Activated naive CD8-positive, alpha-beta T cell treated with anti-CD3 and anti-CD28 coated beads, Interleukin-2, amount 10 ng/mL, durations not matched to agents 7 days and 5 days (primary cell): ENCODE results near the gene DENND2A. TPM values are rescaled to one million over a fixed set of nuclear protein-coding genes. Genes with fewer than 3 reads are reported as not detected.
"Not testable (repeated sequence)": the region's sequence is repeated elsewhere in the genome, so short reads cannot be mapped to it uniquely, and the experiment has no call there.

ENCODE experiments used
- ATAC-seq: fragments of 150-1000 bp; cut with Tn5 transposase; one replicate; pipeline ENCODE4 v1.10.0; 2021; ENCODE audit warnings: low read depth, moderate library complexity
- POLR2A ChIA-PET: fragments of 350-600 bp; sonication (Branson Sonifier 250); formaldehyde crosslinking; loops from one replicate; lab custom pipeline; 2021; ENCODE audit warnings: antibody characterized with exemption; lab: Charles Lee
- DNase-seq: peaks from one replicate; pipeline ENCODE4 v3.0.0; 2021
- H3K27ac Mint-ChIP-seq: one replicate; pipeline ENCODE4 v1.8.0; 2022; ENCODE audit warnings: mild to moderate bottlenecking, mixed read lengths
- H3K27me3 Mint-ChIP-seq: one replicate; pipeline ENCODE4 v1.8.0; 2022; ENCODE audit warnings: mild to moderate bottlenecking, moderate library complexity, mixed read lengths
- H3K36me3 Mint-ChIP-seq: one replicate; pipeline ENCODE4 v1.8.0; 2021; ENCODE audit warnings: mild to moderate bottlenecking, mixed read lengths
- H3K4me1 Mint-ChIP-seq: one replicate; pipeline ENCODE4 v1.8.0; 2021; ENCODE audit warnings: mixed read lengths
- H3K4me3 Mint-ChIP-seq: one replicate; pipeline ENCODE4 v1.8.0; 2022; ENCODE audit warnings: mild to moderate bottlenecking, moderate library complexity, mixed read lengths
- H3K9me3 Mint-ChIP-seq: one replicate; pipeline ENCODE4 v1.8.0; 2021; ENCODE audit warnings: mixed read lengths
- total RNA-seq, 2 experiments: library from RNA; stranded (reverse); gene quantifications; one replicate each; pipeline ENCODE4 v1.2.3, GENCODE V29; 2021

DENND2A gene
- total RNA-seq, 2 experiments from 2014 or later: not detected

DNA sequence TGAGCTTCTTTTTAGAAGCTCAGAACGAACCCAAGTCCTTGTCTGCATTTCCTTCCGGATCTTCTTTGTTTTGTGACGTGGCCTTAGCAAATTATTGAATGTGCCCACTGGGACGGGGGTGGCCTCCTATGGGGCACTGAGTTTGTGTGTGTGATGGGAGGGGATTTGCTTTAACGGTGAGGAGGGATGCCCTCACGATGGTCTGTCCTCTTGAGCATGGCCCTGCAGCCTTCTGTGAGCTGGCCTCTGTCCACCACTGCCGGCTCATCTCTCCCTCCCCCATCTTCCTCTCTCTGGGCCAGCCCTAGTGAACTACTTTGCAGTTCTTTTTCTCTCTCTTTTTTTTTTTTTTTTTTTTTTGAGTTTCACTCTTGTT, 98.4 kb downstream of the DENND2A start:
- Mint-ChIP-seq H3K27ac (no peak overlapping the region), H3K9me3 (no peaks in the 10 kb centered on the region), H3K4me3 (no peak overlapping the region), H3K36me3 (no peaks in the 10 kb centered on the region), H3K4me1 (no peaks in the 10 kb centered on the region), H3K27me3 (peaks cover 16% of the 10 kb centered on the region)
- DNase-seq: no peak
- ATAC-seq: no peak
- POLR2A ChIA-PET: interaction anchor here (0.7 kb wide), 1 partner anchor 778 kb away, joined by 3 read pairs; no protein-coding TSS in a partner anchor

DNA sequence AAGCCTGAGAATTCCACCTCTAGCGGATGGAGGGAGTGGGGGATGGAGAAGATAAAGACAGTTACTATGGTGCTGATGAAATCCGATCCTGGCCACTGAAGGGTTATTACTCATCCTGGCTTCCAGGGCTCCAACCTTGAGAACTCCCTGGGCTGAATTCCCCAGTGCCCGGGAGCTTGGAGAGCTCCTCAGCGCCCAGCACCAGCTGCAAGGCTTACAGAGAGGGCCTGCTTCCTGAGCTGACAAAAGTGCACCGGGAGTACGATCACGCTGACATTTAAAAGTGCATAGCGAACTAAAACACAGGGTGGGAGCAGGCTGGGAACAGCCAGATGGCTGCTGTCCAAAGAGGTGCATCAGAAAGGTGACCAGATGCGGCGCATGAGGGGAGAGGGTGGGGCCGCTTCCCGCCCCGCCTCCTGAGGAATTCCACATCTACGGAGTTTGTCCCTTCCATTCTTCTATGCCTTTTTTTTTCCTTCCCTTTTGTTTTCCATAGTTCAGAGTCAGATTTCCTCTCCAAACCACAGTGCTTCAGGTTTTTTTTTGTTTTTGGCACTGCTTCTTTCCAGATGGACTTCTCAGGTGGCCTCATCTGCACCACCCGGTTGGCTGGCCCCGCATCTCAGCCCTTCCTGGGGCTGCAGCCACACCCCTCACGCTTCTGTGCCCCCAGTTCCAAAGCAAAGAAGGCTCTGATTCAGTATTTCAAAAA, 98.9 kb downstream of the DENND2A start:
- Mint-ChIP-seq H3K27ac (no peak overlapping the region), H3K36me3 (no peaks in the 10 kb centered on the region), H3K4me3 (no peak overlapping the region), H3K27me3 (peaks cover 17% of the 10 kb centered on the region), H3K9me3 (no peaks in the 10 kb centered on the region), H3K4me1 (no peaks in the 10 kb centered on the region)
- no peak for ATAC-seq
- POLR2A ChIA-PET: no interaction called here
- no peak for DNase-seq

DNA sequence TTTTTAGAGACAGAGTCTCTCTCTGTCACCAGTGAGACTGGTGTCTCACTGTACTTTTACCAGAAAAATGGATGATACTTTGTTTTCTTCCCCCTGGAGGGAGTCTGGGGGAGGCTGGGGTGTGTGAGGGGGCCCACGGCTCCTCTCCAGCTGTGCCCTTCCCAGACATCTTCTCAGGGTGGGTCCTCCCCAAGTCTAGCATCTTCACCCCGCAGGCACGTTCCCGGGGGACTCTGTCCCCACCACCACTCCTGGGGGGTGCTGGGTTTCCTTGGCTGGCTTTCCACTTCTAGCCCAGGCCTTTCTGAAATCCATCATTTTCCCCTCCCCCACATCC, 99.5 kb downstream of the DENND2A start:
- DNase-seq: no peak
- Mint-ChIP-seq H3K4me3 (no peak overlapping the region), H3K4me1 (no peaks in the 10 kb centered on the region), H3K27me3 (peaks cover 17% of the 10 kb centered on the region), H3K36me3 (no peaks in the 10 kb centered on the region), H3K27ac (no peak overlapping the region), H3K9me3 (no peaks in the 10 kb centered on the region)
- ATAC-seq: no peak
- POLR2A ChIA-PET: no interaction called here

DNA sequence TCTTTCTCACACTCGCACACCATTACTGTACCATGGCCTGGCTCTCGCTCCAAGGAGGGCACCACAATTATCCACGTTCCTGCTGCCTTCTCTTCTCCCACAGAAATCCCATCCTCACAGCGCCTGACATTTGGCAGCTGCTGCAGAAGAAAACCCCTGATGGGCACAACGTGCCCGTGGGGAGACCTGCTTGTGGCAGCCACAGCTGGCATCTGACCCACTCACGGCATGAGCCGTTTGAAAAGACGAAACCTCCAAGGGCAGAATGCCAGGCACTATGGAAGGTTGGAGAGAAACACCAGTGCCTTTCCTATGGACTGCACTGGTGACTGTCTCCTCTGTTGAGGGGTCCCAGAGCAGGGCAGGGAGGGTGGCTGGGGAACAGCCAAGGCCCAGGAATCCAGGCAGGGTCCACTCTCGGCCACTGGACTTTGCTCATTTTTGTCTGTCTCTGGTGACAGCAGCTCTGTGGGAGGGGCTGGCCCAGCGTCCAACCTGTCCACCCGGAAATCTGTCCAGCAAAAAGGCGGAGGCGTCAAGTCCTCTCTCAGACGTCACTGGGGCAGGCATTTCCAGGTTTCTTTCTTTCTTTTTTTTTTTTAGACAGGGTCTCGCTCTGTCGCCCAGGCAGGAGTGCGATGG, 100.4 kb downstream of the DENND2A start:
- POLR2A ChIA-PET: no interaction called here

DNA sequence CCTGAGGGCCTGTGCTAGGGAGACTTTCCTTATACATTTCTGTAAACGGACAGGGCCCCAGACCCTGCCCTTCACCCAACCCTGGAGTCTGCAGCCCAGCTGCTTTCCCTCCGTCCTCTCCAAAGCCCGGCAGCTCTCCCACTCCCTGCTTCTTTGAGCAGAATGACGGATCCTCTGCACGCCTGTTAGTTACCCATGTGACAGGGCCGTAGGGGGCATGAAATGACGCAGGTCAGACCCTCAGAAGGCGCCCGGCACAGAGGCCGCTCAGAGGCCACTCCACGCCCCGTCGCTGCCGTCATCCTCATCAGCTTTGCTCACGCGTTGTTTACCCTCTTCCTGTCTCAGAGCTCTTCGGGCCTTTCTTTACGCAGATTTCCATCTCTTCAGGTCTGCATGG, 101.2 kb downstream of the DENND2A start:
- H3K36me3 Mint-ChIP-seq: no peaks in the 10 kb centered on the region
- no peak overlapping the region for H3K27ac Mint-ChIP-seq
- ATAC-seq (no peak), DNase-seq (no peak)
- POLR2A ChIA-PET: no interaction called here
- H3K27me3 Mint-ChIP-seq: peaks cover 17% of the 10 kb centered on the region
- no peaks in the 10 kb centered on the region for H3K4me1 Mint-ChIP-seq
- H3K4me3 Mint-ChIP-seq: no peak overlapping the region
- no peaks in the 10 kb centered on the region for H3K9me3 Mint-ChIP-seq

More for the DNA sequence above, 100.4 kb downstream of the DENND2A start:
- H3K27me3 Mint-ChIP-seq: peaks cover 17% of the 10 kb centered on the region
- H3K4me1 Mint-ChIP-seq: no peaks in the 10 kb centered on the region
- no peak overlapping the region for H3K27ac Mint-ChIP-seq
- no peaks in the 10 kb centered on the region for H3K9me3 Mint-ChIP-seq
- no peak overlapping the region for H3K4me3 Mint-ChIP-seq
- DNase-seq (no peak), ATAC-seq (no peak)
- H3K36me3 Mint-ChIP-seq: no peaks in the 10 kb centered on the region

DNA sequence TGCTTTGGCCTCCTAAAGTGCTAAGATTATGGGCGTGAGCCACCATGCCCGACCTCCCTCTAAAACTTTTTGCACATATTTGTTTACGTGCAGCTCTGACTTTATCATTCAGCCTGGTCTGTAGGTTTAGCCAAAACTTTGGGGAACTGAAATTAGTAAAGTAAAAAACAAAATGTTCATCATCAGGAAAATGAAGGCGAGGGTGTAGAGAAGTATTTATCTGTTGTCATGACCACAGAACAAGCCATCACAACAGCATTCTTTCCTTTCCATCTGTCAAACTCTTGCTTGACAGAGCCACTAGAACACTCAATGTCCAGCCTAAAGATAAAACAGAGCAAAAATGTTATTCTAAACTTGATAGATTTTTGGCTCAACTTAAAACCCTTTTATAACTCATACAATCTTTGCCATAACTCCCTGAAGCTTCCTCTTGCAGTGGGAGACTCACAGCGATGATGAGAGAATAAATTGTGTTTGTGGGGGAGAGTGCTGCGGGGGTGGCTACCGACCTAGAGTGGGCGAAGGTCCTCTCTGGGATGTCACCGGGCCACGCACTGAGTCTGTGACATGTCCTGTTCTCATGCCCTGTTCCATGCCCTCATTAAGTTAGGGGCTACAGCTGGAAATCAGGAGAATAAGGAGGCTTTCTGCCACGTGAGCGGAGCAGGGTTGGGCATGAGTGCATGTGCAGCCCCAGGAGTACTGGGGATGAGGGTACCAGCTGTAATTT, 102.7 kb downstream of the DENND2A start:
- Mint-ChIP-seq H3K27me3 (peaks cover 21% of the 10 kb centered on the region), H3K27ac (no peak overlapping the region), H3K4me3 (no peak overlapping the region), H3K9me3 (no peaks in the 10 kb centered on the region), H3K4me1 (no peaks in the 10 kb centered on the region), H3K36me3 (no peaks in the 10 kb centered on the region)
- DNase-seq: no peak
- POLR2A ChIA-PET: no interaction called here
- ATAC-seq: no peak

DNA sequence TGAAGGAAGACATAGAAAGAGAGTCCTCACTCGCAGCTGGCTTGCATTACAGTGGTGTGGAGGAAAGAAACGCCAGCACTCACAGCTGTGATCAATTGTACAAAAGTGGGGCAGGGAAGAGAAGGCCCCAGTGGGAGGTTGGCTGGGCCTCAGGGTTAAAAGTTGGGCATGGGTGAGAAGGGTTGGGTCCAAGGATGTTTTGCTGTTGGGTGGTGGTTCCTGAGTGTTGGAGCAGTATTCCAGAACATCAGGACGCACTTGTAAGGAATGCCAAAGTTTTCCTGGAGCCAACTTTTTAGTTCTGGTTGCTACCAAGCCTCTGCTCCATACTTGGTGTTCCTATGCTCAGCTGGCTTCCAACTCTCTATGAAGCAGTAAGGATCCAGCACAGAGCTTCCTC, 105.9 kb downstream of the DENND2A start:
- DNase-seq: no peak
- ATAC-seq: no peak
- Mint-ChIP-seq H3K4me1 (no peaks in the 10 kb centered on the region), H3K9me3 (no peaks in the 10 kb centered on the region), H3K27me3 (peaks cover 20% of the 10 kb centered on the region), H3K4me3 (no peak overlapping the region), H3K36me3 (no peaks in the 10 kb centered on the region), H3K27ac (no peak overlapping the region)
- POLR2A ChIA-PET: interaction anchor here (0.5 kb wide), 1 partner anchor 20 kb away, joined by 3 read pairs; no protein-coding TSS in a partner anchor

DNA sequence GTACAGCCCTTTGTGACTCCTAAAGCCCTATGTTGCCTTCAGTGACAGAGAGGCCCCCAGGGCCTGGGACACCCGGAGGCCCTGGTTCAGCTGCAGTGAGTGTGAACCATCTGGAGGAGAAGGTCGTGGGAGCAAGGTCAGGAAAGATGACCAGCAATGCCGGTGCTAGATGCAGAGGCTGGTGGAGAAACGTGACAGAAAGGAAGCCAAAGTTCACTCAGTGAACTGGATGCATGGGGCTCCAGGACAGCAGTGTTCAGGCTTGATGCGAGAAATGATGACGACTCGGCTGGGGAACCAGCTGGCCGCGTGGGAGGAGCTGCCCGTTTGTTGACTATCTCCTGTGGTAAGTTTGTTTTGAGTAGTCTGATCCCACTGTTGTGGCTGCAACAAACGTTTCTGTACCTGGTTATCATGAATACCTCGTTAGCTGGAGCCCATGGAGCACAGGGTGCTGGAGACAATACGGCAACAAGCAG, 107.2 kb downstream of the DENND2A start:
- no peak overlapping the region for H3K27ac Mint-ChIP-seq
- ATAC-seq: no peak
- no peaks in the 10 kb centered on the region for H3K4me1 Mint-ChIP-seq
- H3K27me3 Mint-ChIP-seq: peaks cover 20% of the 10 kb centered on the region
- H3K9me3 Mint-ChIP-seq: no peaks in the 10 kb centered on the region
- POLR2A ChIA-PET: no interaction called here
- no peaks in the 10 kb centered on the region for H3K36me3 Mint-ChIP-seq
- no peak for DNase-seq
- no peak overlapping the region for H3K4me3 Mint-ChIP-seq

DNA sequence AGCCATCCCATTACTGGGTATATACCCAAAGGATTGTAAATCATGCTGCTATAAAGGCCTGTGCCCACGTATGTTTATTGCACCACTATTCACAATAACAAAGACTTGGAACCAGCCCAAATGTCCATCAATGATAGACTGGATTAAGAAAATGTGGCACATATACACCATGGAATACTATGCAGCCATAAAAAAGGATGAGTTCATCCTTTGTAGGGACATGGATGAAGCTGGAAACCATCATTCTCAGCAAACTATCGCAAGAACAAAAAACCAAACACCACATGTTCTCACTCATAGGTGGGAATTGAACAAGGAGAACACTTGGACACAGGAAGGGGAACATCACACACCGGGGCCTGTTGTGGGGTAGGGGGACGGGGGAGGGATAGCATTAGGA, 111.2 kb downstream of the DENND2A start:
- H3K36me3 Mint-ChIP-seq, H3K27ac Mint-ChIP-seq, POLR2A ChIA-PET, H3K9me3 Mint-ChIP-seq, ATAC-seq, DNase-seq, H3K4me3 Mint-ChIP-seq: not testable (repeated sequence)
- Mint-ChIP-seq H3K27me3 (peaks cover 28% of the 10 kb centered on the region), H3K4me1 (peaks cover 11% of the 10 kb centered on the region)

DNA sequence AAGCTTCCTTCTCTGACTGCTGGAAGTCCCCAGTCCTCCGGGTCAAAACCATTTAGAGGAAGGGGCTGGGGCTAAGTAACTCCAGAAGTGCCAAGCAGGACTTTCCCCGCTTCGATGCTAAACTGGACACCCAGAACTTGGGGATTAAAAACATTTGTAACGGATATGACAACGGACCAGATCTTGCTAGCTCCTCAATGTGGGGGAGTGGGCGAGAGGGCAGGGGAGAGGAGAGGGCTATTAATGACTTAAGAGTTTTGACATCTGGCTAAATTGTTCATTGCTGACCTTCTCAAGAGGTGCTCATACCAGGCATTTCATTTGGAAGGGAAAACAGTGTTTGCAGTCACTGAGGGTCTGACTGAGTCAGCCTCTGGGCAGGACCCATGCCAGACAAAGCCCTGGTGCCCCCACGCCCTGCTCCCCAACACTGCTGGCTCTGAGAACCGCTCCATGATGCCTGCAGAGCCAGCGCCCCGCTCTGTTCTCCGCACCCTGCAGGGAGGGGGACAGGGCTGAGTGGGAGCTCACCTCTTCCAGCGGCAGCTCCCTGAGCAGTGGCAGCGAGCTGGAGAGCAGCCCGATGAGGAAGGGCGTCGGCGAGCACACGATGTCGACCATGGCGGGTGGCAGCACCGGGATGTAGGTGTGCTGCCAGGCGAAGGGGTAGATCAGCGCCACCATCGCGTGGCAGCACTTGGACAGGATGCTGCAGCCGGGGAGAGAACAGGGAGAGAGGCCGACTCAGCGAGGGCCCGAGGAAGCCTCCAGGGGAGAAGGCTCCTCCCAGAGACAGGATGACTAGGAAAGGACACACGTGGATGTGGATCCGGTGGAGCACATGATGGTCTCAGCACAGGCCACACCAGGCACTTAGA, 113.6 kb downstream of the DENND2A start:
- Mint-ChIP-seq H3K4me3 (no peak overlapping the region), H3K36me3 (no peaks in the 10 kb centered on the region), H3K9me3 (no peaks in the 10 kb centered on the region), H3K27ac (no peak overlapping the region), H3K4me1 (peaks cover 16% of the 10 kb centered on the region), H3K27me3 (peaks cover 23% of the 10 kb centered on the region)
- POLR2A ChIA-PET: no interaction called here
- DNase-seq: no peak
- no peak for ATAC-seq

DNA sequence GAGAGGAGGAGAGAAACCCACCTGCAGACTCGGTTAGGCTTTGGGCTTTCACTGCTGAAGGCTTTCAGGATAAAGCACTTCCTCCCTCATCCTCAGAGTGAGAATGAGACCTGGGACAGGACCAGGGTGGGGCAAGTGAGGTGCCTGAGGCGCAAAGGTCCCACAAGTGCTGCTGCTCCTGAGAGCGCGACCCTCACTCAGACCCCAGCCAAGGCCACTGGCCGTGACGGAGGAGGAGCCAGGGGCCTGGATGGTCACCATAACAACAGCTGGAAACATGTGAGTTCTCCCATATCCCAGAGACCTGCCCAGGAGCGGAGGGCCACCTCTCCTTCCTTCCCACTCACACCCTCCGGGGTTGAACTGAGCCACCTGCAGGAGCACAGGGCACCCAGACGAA, 114.4 kb downstream of the DENND2A start:
- Mint-ChIP-seq H3K9me3 (no peaks in the 10 kb centered on the region), H3K27ac (no peak overlapping the region), H3K27me3 (peaks cover 18% of the 10 kb centered on the region), H3K36me3 (no peaks in the 10 kb centered on the region), H3K4me1 (peaks cover 16% of the 10 kb centered on the region), H3K4me3 (no peak overlapping the region)
- no peak for ATAC-seq
- DNase-seq: no peak
- POLR2A ChIA-PET: interaction anchor here (0.7 to 1.2 kb wide), 2 partner anchors 48 to 49 kb away, joined by 3 to 4 read pairs; no protein-coding TSS in a partner anchor

DNA sequence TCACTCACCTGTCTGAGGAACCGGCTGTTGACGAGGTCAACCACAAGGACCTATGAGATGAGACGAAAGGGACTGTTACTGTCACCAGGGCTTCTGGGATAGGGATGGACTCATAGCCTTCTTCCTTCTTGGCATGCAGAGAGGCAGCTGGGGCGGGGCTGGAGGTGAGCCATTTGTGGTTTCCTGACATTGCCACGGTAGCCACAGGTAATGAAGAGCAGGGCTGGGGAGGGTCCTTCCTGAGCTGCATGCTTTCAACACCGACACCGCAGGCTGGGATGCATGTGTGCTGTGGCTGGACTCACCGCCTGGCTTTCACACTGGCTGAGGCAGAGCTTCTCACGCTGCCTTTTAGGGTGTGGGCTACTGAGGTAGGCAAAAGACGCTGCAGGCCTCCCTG, 114.9 kb downstream of the DENND2A start:
- Mint-ChIP-seq H3K36me3 (no peaks in the 10 kb centered on the region), H3K27ac (no peak overlapping the region), H3K27me3 (peaks cover 18% of the 10 kb centered on the region), H3K4me3 (no peak overlapping the region), H3K4me1 (peaks cover 16% of the 10 kb centered on the region), H3K9me3 (no peaks in the 10 kb centered on the region)
- peak; percentile 70 for ATAC-seq
- POLR2A ChIA-PET: interaction anchor here (0.7 to 1.2 kb wide), 2 partner anchors 47 to 48 kb away, joined by 3 to 4 read pairs; no protein-coding TSS in a partner anchor
- peak; percentile 53 for DNase-seq

DNA sequence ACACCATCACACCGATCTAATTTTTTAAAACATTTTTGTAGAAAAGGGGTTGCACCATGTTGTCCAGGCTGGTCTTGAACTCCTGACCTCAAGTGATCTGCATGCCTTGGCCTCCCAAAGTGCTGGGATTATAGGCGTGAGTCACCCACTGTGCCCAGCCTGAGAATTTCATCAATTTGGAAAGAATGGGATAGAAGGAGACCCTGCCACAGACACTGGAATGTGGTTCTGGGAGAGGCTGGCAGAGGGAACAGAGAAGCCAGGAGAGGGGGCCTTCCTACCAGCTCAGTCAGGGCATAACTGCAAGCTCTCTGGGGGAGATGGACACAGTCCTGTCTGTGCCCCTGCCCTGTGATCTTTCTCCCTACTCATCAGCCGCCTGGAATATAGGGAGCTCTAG, 119.2 kb downstream of the DENND2A start:
- H3K27me3 Mint-ChIP-seq: peaks cover 10% of the 10 kb centered on the region
- ATAC-seq: no peak
- peaks cover 18% of the 10 kb centered on the region for H3K4me1 Mint-ChIP-seq
- no peak overlapping the region for H3K27ac Mint-ChIP-seq
- H3K36me3 Mint-ChIP-seq: no peaks in the 10 kb centered on the region
- H3K9me3 Mint-ChIP-seq: no peaks in the 10 kb centered on the region
- DNase-seq: no peak
- POLR2A ChIA-PET: no interaction called here
- no peak overlapping the region for H3K4me3 Mint-ChIP-seq
